Right renal pelvis (tissue), 4 donors: ENCODE data around the gene RBM12. TPM values are rescaled to one million over a fixed set of nuclear protein-coding genes. Genes with fewer than 3 reads are reported as not detected.

ENCODE experiments used
- DNase-seq, 4 donors: peaks; one replicate each; pipeline ENCODE4 v3.0.0-alpha.2; 2013; ENCODE audit warnings: low read depth in 4 of 4, low spot score in 3 of 4, missing footprints in 1 of 4
- polyA plus RNA-seq, 4 donors: library from polyadenylated mRNA; unstranded; fragments of 120-200 nt; gene quantifications; one replicate each; pipeline ENCODE4 v1.2.1, GENCODE V29; 2013; ENCODE audit not compliant: insufficient read length in 4 of 4

Gene RBM12
- polyA plus RNA-seq, 4 donors: 92.0 to 106 (median 101) TPM

GRCh38 chr20:35626386-35627001 lies 38.2 kb downstream of the RBM12 start:
- DNase-seq: no peak

GRCh38 chr20:35625584-35626385 lies 38.9 kb downstream of the RBM12 start:
- no peak for DNase-seq

GRCh38 chr20:35621560-35621946 lies 43.1 kb downstream of the RBM12 start:
- no peak for DNase-seq

GRCh38 chr20:35620818-35621559 lies 43.7 kb downstream of the RBM12 start:
- DNase-seq: no peak

GRCh38 chr20:35619196-35620095 lies 45.3 kb downstream of the RBM12 start:
- DNase-seq: peak in 1 of 4 donors; percentile 54

GRCh38 chr20:35618263-35619131 lies 46.2 kb downstream of the RBM12 start:
- no peak for DNase-seq

- DNase-seq: no peak
Measured at GRCh38 chr20:35617397-35618262, 47.1 kb downstream of the RBM12 start.

GRCh38 chr20:35616465-35617396 lies 48.0 kb downstream of the RBM12 start:
- DNase-seq: peak in 2 of 4 donors; percentile 93 to 95

- DNase-seq: peak in 2 of 4 donors; percentile 81 to 92
Measured at GRCh38 chr20:35615667-35616464, 48.8 kb downstream of the RBM12 start, which contains the start of gene SPAG4. Gene SPAG4 (plus strand): TSS chr20:35615829. CDS start chr20:35616004, 175 bp downstream.

GRCh38 chr20:35611482-35611881 lies 53.2 kb downstream of the RBM12 start:
- DNase-seq: no peak

GRCh38 chr20:35610833-35611427 lies 53.8 kb downstream of the RBM12 start:
- DNase-seq: no peak

GRCh38 chr20:35607003-35607735 lies 57.5 kb downstream of the RBM12 start:
- no peak for DNase-seq

- DNase-seq: no peak
Measured at GRCh38 chr20:35606127-35606526, 58.6 kb downstream of the RBM12 start.

- DNase-seq: no peak
Measured at GRCh38 chr20:35604449-35604747, 60.3 kb downstream of the RBM12 start.

GRCh38 chr20:35603695-35604448 lies 60.8 kb downstream of the RBM12 start:
- DNase-seq: no peak
